Measurements from ENCODE around the gene FCN3. TPM values are rescaled to one million over a fixed set of nuclear protein-coding genes. Genes with fewer than 3 reads are reported as not detected.
A peak's percentile ranks its signal among the peaks of the same experiment; 100 is the strongest.

The FCN3 gene
- total RNA-seq, 1 donor from 2014 or later, result not detected

DNA sequence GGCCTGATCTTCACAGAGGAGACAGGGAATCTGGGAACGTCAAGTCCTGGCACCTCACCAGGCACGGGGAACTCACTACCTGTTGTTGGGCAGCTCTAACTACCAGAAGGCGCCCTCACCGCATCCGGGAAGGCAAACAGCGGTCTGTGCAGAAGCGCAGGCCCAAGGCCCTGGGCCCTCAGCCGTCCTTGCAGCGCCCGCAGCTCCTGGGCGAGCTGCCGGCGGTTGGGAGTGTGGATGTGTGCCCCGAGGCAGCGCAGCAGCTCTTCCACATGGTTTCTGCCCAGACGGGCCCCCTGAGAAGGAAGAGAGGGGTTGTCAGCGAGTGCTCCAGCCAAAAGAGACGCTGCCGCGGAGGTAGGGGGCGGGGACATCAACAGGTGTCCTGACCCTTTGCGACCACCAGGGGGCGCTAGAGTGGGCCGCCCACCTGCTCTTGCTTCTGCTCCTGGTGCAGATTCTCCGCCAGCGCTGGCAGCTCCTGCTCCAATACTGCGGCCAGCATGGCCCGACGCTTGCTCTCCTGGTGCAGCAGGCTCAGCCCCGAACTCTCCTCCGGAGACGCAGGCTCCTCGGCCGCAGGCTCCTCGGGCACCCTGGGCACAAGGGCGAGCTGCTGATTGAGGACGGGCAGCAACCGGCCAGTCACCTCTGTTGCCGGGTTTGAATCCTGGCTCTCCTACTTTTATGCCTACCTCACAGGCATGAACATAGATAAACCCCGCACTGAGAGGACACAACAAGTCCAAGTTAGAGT lies 17.2 kb downstream of the FCN3 start:
- H3K4me1 Mint-ChIP-seq (ENCODE audit: unreplicated experiment), result peaks cover 10% of the 10 kb centered on the region
- H3K27ac Mint-ChIP-seq, result peak overlapping the region; percentile 70
- peak; percentile 84 for DNase-seq (ENCODE audit: extremely low spot score, unreplicated experiment)
- TF ChIP-seq, protein P1, sequence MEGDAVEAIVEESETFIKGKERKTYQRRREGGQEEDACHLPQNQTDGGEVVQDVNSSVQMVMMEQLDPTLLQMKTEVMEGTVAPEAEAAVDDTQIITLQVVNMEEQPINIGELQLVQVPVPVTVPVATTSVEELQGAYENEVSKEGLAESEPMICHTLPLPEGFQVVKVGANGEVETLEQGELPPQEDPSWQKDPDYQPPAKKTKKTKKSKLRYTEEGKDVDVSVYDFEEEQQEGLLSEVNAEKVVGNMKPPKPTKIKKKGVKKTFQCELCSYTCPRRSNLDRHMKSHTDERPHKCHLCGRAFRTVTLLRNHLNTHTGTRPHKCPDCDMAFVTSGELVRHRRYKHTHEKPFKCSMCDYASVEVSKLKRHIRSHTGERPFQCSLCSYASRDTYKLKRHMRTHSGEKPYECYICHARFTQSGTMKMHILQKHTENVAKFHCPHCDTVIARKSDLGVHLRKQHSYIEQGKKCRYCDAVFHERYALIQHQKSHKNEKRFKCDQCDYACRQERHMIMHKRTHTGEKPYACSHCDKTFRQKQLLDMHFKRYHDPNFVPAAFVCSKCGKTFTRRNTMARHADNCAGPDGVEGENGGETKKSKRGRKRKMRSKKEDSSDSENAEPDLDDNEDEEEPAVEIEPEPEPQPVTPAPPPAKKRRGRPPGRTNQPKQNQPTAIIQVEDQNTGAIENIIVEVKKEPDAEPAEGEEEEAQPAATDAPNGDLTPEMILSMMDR (conservative IDR thresholded peaks at IDR 0.05), result peak; percentile 99
- peaks cover 8% of the 10 kb centered on the region for H3K36me3 Mint-ChIP-seq
- H3K27me3 Mint-ChIP-seq, result peaks cover 20% of the 10 kb centered on the region
- no peaks in the 10 kb centered on the region for H3K9me3 Mint-ChIP-seq
- H3K4me3 Mint-ChIP-seq, result no peak overlapping the region

DNA sequence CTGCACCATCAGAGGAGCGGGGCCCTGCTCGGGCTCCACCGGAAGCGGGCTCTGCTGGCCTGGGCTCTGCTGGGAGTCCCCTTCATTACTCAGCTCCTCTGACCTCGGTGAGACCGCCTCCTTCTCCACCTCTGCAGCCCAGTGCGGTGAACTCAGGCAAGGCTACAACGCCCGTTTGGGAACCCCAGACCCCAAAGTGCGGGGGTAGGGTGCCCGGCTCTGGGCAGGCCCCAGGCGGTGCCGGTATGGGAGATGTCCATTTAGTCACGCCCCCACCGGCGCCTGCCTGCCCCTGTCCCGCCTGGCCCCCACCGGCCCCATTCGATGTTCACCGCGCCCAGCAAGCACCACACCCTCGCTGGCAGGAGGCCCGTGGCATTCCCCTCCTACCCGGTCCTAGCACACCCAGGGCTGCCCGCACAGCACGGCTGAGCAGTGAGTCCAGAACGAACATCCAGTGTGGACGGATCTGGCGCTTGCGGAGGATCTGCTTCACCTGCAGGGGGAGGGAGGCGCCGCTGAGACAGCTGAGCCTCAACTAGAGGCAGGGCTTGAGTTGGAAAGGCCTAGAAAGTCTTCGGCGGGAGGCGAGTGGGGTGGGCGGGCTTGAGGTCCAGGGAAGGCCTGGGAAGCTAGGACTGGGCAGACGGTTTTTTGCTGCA lies 17.9 kb downstream of the FCN3 start:
- Mint-ChIP-seq H3K27ac (no peak overlapping the region), H3K9me3 (no peaks in the 10 kb centered on the region), H3K4me3 (no peak overlapping the region), H3K27me3 (peaks cover 20% of the 10 kb centered on the region), H3K36me3 (peaks cover 8% of the 10 kb centered on the region), H3K4me1 (ENCODE audit: unreplicated experiment) (peaks cover 11% of the 10 kb centered on the region)
- TF ChIP-seq, protein P1 (conservative IDR thresholded peaks at IDR 0.05), result no peak
- DNase-seq (ENCODE audit: extremely low spot score, unreplicated experiment), result no peak

DNA sequence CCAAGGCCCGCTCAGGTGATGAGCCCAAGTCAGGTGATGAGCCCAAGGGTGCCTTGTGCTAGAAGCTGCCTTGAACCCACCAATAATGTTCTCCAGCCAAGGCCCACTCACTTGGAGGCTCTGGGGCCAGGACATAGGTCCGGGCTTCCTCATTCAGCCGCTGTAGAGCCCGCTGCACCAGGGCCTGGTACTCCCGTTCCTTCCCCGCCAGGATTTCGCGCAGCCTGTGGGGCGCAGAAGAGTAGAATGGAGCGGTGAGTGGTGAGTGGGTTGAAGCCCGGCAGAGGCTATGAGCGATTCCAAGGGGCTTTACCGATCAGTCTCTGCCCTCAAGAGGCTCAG lies 18.4 kb downstream of the FCN3 start:
- H3K27ac Mint-ChIP-seq, result no peak overlapping the region
- H3K36me3 Mint-ChIP-seq, result peaks cover 8% of the 10 kb centered on the region
- no peaks in the 10 kb centered on the region for H3K9me3 Mint-ChIP-seq
- H3K27me3 Mint-ChIP-seq, result peaks cover 20% of the 10 kb centered on the region
- no peak for DNase-seq (ENCODE audit: extremely low spot score, unreplicated experiment)
- H3K4me1 Mint-ChIP-seq (ENCODE audit: unreplicated experiment), result peaks cover 15% of the 10 kb centered on the region
- TF ChIP-seq, protein P1 (conservative IDR thresholded peaks at IDR 0.05), result no peak
- H3K4me3 Mint-ChIP-seq, result no peak overlapping the region

DNA sequence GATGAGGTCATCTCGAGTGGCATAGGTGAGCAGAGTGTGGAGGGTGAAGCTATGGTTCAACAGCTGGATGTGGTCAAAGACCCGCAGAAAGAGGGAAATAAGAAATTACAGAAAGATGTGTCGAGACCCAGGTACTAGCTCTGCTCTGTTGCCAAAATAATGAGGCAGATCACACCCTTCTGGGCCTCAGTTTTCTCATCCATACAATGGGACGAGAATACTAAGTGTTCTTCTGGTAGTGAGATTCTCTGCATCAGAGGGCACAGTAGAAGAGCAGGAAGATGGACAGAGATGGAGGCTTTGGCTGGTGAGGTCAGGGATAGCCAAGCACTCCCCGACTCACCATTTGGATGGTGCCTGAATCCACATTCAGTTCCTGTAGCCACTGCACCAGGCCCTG lies 18.9 kb downstream of the FCN3 start:
- Mint-ChIP-seq H3K27me3 (peaks cover 20% of the 10 kb centered on the region), H3K4me3 (no peak overlapping the region), H3K9me3 (no peaks in the 10 kb centered on the region), H3K4me1 (ENCODE audit: unreplicated experiment) (peaks cover 15% of the 10 kb centered on the region), H3K27ac (no peak overlapping the region), H3K36me3 (peaks cover 8% of the 10 kb centered on the region)
- no peak for DNase-seq (ENCODE audit: extremely low spot score, unreplicated experiment)
- TF ChIP-seq, protein P1 (conservative IDR thresholded peaks at IDR 0.05), result no peak

DNA sequence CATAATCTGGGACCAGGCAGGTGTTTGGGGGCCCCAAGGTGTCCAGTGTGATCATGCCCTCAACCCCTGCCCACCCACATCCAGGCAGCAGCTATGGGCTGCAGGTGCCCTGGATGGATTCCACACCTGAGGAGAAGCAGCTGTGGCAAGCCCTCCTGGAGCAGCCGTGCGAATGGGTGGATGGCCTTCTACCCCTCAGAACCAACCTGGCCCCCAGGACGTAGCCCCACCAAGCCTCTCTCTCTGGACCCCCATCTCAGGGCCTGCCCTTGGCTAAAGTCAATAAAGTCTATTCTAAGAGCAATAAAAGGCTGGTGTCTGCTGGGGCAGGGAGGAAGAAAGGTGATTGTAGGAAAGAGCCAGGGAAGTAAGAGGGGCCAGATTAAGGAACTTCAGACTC lies 21.0 kb downstream of the FCN3 start:
- Mint-ChIP-seq H3K36me3 (no peaks in the 10 kb centered on the region), H3K27ac (no peak overlapping the region), H3K4me3 (no peak overlapping the region), H3K4me1 (ENCODE audit: unreplicated experiment) (peaks cover 5% of the 10 kb centered on the region), H3K9me3 (no peaks in the 10 kb centered on the region), H3K27me3 (peaks cover 8% of the 10 kb centered on the region)
- DNase-seq (ENCODE audit: extremely low spot score, unreplicated experiment), result no peak
- TF ChIP-seq, protein P1 (conservative IDR thresholded peaks at IDR 0.05), result no peak

Data from type B pancreatic cell (in vitro differentiated cells).